Measurements from ENCODE around the gene REC8.
A peak's percentile ranks its signal among the peaks of the same experiment; 100 is the strongest.

The REC8 gene

GRCh38 chr14:24207625-24208024 lies 35.7 kb downstream of the REC8 start:
- no peaks in the 10 kb centered on the region for H3K79me2 ChIP-seq (ENCODE audit: insufficient read depth, low read length)
- H3F3A ChIP-seq (ENCODE audit: insufficient read depth), result peaks cover 6% of the 10 kb centered on the region; the same call in 1 of the 2 replicates
- no peaks in the 10 kb centered on the region for H3K27me3 ChIP-seq (ENCODE audit: low read length)
- no peak overlapping the region for H3K27ac ChIP-seq (ENCODE audit: low read depth, low read length)
- no peak overlapping the region for H3K4me2 ChIP-seq (ENCODE audit: low read depth, low read length, poor library complexity, severe bottlenecking)
- no peak overlapping the region for H3K4me3 ChIP-seq (ENCODE audit: insufficient read depth, low read length, poor library complexity, severe bottlenecking)
- no peaks in the 10 kb centered on the region for H3K9me3 ChIP-seq (ENCODE audit: insufficient read depth, low read length)
- no peak overlapping the region for H2AFZ ChIP-seq (ENCODE audit: low read depth, low read length, severe bottlenecking)
- H3K9me2 ChIP-seq (replicated peaks; ENCODE audit: insufficient read depth, low read length), result no peaks in the 10 kb centered on the region
- no peak overlapping the region for H3K9ac ChIP-seq (ENCODE audit: low read length)
- no peaks in the 10 kb centered on the region for H4K20me1 ChIP-seq (ENCODE audit: low read depth, low read length)
- TF ChIP-seq EZH2phosphoT487 (conservative IDR thresholded peaks at IDR 0.05; ENCODE audit: low read length), result no peak
- no peak for TF ChIP-seq CTCF (IDR thresholded peaks at IDR 0.05; ENCODE audit: insufficient read depth, low read length, poor library complexity, severe bottlenecking)
- no peaks in the 10 kb centered on the region for H3K36me3 ChIP-seq (ENCODE audit: low read length)

- Histone ChIP-seq H3K27me3 (ENCODE audit: low read length) (no peaks in the 10 kb centered on the region), H3K9ac (ENCODE audit: low read length) (no peak overlapping the region), H3K9me2 (replicated peaks; ENCODE audit: insufficient read depth, low read length) (no peaks in the 10 kb centered on the region), H3K27ac (ENCODE audit: low read depth, low read length) (no peak overlapping the region), H3K79me2 (ENCODE audit: insufficient read depth, low read length) (no peaks in the 10 kb centered on the region), H3K4me3 (ENCODE audit: insufficient read depth, low read length, poor library complexity, severe bottlenecking) (no peak overlapping the region), H3K36me3 (ENCODE audit: low read length) (no peaks in the 10 kb centered on the region), H3K9me3 (ENCODE audit: insufficient read depth, low read length) (no peaks in the 10 kb centered on the region), H4K20me1 (ENCODE audit: low read depth, low read length) (no peaks in the 10 kb centered on the region), H3K4me2 (ENCODE audit: low read depth, low read length, poor library complexity, severe bottlenecking) (peak overlapping the region; percentile 45), H3F3A (ENCODE audit: insufficient read depth) (peaks cover 18% of the 10 kb centered on the region), H2AFZ (ENCODE audit: low read depth, low read length, severe bottlenecking) (no peak overlapping the region)
- TF ChIP-seq EZH2phosphoT487 (conservative IDR thresholded peaks at IDR 0.05; ENCODE audit: low read length) (no peak), CTCF (IDR thresholded peaks at IDR 0.05; ENCODE audit: insufficient read depth, low read length, poor library complexity, severe bottlenecking) (no peak)
These were observed 39.4 kb downstream of the REC8 start for GRCh38 chr14:24211311-24211710.

GRCh38 chr14:24212924-24213865 lies 41.3 kb downstream of the REC8 start, which contains the start of gene CHMP4A:
Gene CHMP4A, minus strand, starts transcription at chr14:24213488. Its CDS starts 49 bp downstream, at chr14:24213439.
- Histone ChIP-seq H3K4me3 (ENCODE audit: insufficient read depth, low read length, poor library complexity, severe bottlenecking) (peak within 1 kb of the TSS; percentile 64), H4K20me1 (ENCODE audit: low read depth, low read length) (no peaks in the 10 kb centered on the region), H3K36me3 (ENCODE audit: low read length) (no peaks in the 10 kb centered on the region), H3K9me2 (replicated peaks; ENCODE audit: insufficient read depth, low read length) (no peaks in the 10 kb centered on the region), H3K4me2 (ENCODE audit: low read depth, low read length, poor library complexity, severe bottlenecking) (peak within 1 kb of the TSS; percentile 59), H3K9me3 (ENCODE audit: insufficient read depth, low read length) (no peaks in the 10 kb centered on the region), H3F3A (ENCODE audit: insufficient read depth) (peaks cover 22% of the 10 kb centered on the region), H3K27me3 (ENCODE audit: low read length) (no peaks in the 10 kb centered on the region), H3K27ac (ENCODE audit: low read depth, low read length) (peak within 1 kb of the TSS; percentile 88), H2AFZ (ENCODE audit: low read depth, low read length, severe bottlenecking) (no peak within 1 kb of the TSS), H3K9ac (ENCODE audit: low read length) (peak within 1 kb of the TSS; percentile 82), H3K79me2 (ENCODE audit: insufficient read depth, low read length) (no peaks in the 10 kb centered on the region)
- TF ChIP-seq CTCF (IDR thresholded peaks at IDR 0.05; ENCODE audit: insufficient read depth, low read length, poor library complexity, severe bottlenecking) (no peak), EZH2phosphoT487 (conservative IDR thresholded peaks at IDR 0.05; ENCODE audit: low read length) (no peak)
